Activated CD4-positive, alpha-beta T cell treated with anti-CD3 and anti-CD28 coated beads for 36 hours (primary cell): ENCODE results near the gene TEX35. TPM values are rescaled to one million over a fixed set of nuclear protein-coding genes. Genes with fewer than 3 reads are reported as not detected.
"Not testable (repeated sequence)": the region's sequence is repeated elsewhere in the genome, so short reads cannot be mapped to it uniquely, and the experiment has no call there.

Experiments
- ATAC-seq: fragments of 200-7000 bp; cut with Tn5 transposase; one replicate; pipeline ENCODE4 v1.10.0; 2021; ENCODE audit warnings: mild to moderate bottlenecking, moderate library complexity
- CTCF ChIA-PET: fragments of 350-600 bp; sonication (Branson Sonifier 250); formaldehyde crosslinking; loops from one replicate; lab custom pipeline; 2021; ENCODE audit warnings: antibody characterized with exemption; lab: Charles Lee
- POLR2A ChIA-PET: fragments of 350-600 bp; sonication (Branson Sonifier 250); formaldehyde crosslinking; loops from one replicate; lab custom pipeline; 2021; ENCODE audit warnings: antibody characterized with exemption, inconsistent platforms; lab: Charles Lee
- DNase-seq: peaks from one replicate; pipeline ENCODE4 v3.0.0-alpha.2; 2020
- H3K27ac Mint-ChIP-seq: one replicate; pipeline ENCODE4 v1.8.0; 2021; ENCODE audit warnings: mixed read lengths
- H3K27me3 Mint-ChIP-seq: one replicate; pipeline ENCODE4 v1.8.0; 2021; ENCODE audit warnings: mixed read lengths
- H3K36me3 Mint-ChIP-seq: one replicate; pipeline ENCODE4 v1.8.0; 2021; ENCODE audit warnings: low read depth, mixed read lengths
- H3K4me1 Mint-ChIP-seq: one replicate; pipeline ENCODE4 v1.8.0; 2021; ENCODE audit warnings: mixed read lengths
- H3K4me3 Mint-ChIP-seq: one replicate; pipeline ENCODE4 v1.8.0; 2021; ENCODE audit warnings: mild to moderate bottlenecking, moderate library complexity, mixed read lengths
- H3K9me3 Mint-ChIP-seq: one replicate; pipeline ENCODE4 v1.8.0; 2021; ENCODE audit warnings: low read depth, mixed read lengths
- intact Hi-C, 2 experiments: fragments of 100-400 bp; cut with DNase I in 1 of 2; cut with micrococcal nuclease in 1 of 2; formaldehyde crosslinking; loops; one replicate each; pipeline versions ENCODE4 v1.14.2 to v1.15.1; 2022 to 2024; cut with DNase I, micrococcal nuclease
- total RNA-seq, 2 experiments: library from RNA; stranded (reverse); gene quantifications; one replicate each; pipeline ENCODE4 v1.2.3, GENCODE V29; 2021

TEX35 gene
- total RNA-seq, 2 experiments from 2014 or later, result not detected

DNA sequence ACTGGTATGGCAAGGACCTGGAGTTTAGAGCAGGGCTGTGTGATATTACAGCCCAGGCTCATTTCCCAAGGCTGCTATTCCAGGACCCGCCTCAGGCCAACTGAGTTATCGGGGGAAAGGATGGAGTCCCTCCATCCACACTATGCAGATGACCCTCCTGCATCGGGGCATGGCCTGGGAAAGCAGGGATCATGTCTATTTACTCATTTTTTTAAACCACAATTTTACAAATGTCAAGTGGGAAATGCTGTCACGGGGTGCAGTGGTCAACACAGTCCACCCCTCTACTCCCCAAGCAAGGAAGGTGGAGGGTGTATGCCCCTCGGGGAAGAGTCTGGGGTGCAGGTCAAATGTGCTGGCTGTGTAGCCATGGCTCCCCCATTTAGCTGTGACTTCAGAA is 10.1 kb upstream of the TEX35 start:
- intact Hi-C loops, result loop anchor here in 1 of 2 experiments (5.0 kb wide), 1 partner anchor 136 kb away; no protein-coding TSS in a partner anchor
- Mint-ChIP-seq H3K4me1 (no peaks in the 10 kb centered on the region), H3K4me3 (no peak overlapping the region), H3K27ac (no peak overlapping the region), H3K9me3 (no peaks in the 10 kb centered on the region), H3K36me3 (no peaks in the 10 kb centered on the region), H3K27me3 (peaks cover 2% of the 10 kb centered on the region)
- ATAC-seq, result no peak
- DNase-seq, result no peak
- ChIA-PET POLR2A (no interaction called here), CTCF (interaction anchor here (0.9 to 1.4 kb wide), 3 partner anchors 8 to 191 kb away, joined by 3 to 4 read pairs (median 3); no protein-coding TSS in a partner anchor)

DNA sequence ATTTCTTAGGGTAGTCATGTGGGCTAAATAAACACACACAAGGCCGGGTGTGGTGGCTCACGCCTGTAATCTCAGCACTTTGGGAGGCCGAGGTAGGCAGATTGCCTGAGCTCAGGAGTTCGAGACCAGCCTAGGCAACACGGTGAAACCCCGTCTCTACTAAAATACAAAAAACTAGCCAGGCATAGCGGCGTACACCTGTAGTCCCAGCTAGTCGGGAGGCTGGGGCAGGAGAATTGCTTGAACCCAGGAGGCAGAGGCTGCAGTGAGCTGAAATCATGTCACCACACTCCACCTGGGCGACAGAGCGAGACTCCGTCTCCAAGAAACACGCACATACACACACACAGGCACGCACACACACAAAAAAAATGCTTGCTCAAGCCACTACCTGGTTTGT is 9.6 kb upstream of the TEX35 start:
- intact Hi-C loops, result loop anchor here in 1 of 2 experiments (5.0 kb wide), 1 partner anchor 136 kb away; no protein-coding TSS in a partner anchor
- H3K4me3 Mint-ChIP-seq, H3K27ac Mint-ChIP-seq, DNase-seq, H3K36me3 Mint-ChIP-seq, ATAC-seq, POLR2A ChIA-PET, H3K4me1 Mint-ChIP-seq, H3K27me3 Mint-ChIP-seq, H3K9me3 Mint-ChIP-seq: not testable (repeated sequence)
- CTCF ChIA-PET, result interaction anchor here (1.1 kb wide), 1 partner anchor 191 kb away, joined by 3 read pairs; no protein-coding TSS in a partner anchor

DNA sequence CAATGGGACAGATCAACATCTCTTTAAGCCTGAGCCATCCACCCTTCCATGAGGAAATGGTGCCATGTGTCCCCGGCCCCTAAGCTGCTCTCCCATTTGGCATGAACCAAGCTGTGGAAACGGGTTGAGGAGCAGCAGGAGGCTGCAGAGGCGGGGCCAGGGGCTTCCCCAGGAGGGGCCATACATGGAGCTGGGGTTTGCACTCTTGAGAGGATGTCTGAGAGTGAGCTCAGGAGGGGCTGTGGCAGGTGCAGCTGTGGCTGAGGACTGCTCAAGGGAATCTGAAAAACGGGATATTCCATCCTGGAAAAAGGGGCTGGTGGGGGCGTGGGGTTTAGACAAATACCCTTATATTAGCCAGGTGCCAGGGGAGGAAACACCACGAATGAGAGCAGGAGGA is 9.1 kb upstream of the TEX35 start:
- Mint-ChIP-seq H3K27me3 (peaks cover 2% of the 10 kb centered on the region), H3K9me3 (no peaks in the 10 kb centered on the region), H3K36me3 (no peaks in the 10 kb centered on the region), H3K4me3 (no peak overlapping the region), H3K4me1 (no peaks in the 10 kb centered on the region), H3K27ac (no peak overlapping the region)
- CTCF ChIA-PET, result interaction anchor here (1.1 kb wide), 1 partner anchor 192 kb away, joined by 3 read pairs; no protein-coding TSS in a partner anchor
- intact Hi-C loops, result loop anchor here in 1 of 2 experiments (5.0 kb wide), 1 partner anchor 137 kb away; no protein-coding TSS in a partner anchor
- POLR2A ChIA-PET, result no interaction called here
- no peak for ATAC-seq
- DNase-seq, result no peak

DNA sequence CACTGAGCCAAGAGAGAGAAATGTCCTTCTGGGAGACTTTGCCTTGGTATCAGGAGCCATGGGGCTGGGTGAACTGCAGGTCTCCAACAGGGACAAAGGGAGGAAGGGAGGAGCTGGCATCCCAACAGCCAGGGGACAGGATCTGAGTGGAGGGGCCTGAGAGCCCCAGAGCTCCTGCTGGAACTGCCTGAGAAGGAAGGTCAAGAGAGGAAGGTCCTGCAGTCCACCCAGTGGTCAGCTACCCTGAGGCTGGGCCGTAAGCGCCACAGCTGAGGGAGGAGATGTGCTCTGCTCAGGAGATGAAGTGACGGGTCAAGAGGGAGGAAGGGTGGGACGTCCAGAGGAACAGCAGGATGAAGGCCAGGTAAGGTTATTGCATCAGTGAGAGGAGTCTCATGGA is 8.6 kb upstream of the TEX35 start:
- Mint-ChIP-seq H3K27ac (no peak overlapping the region), H3K36me3 (no peaks in the 10 kb centered on the region), H3K4me3 (no peak overlapping the region), H3K4me1 (no peaks in the 10 kb centered on the region), H3K9me3 (no peaks in the 10 kb centered on the region), H3K27me3 (peaks cover 2% of the 10 kb centered on the region)
- ChIA-PET CTCF (no interaction called here), POLR2A (no interaction called here)
- DNase-seq (no peak), ATAC-seq (no peak)
- intact Hi-C loops, result loop anchor here in 1 of 2 experiments (5.0 kb wide), 1 partner anchor 137 kb away; no protein-coding TSS in a partner anchor

DNA sequence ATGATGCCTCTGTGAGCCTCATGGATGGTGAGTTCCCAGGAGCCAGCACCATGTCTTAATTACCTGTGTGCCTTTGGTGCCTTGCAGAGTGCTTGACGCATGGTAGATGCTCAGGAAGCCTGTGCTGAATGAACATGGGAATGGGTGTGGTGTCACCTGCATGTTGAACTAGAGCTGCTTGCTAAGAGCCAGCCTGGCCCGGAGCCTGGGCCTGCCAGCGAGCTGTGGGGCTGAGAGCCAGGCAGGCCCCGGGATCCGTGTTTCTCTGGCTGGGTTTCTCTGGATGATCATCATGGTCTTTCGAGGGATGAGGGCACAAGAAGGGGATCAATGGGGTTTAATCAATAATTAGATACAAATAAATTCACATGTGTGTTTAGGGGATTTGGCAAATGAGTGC is 6.7 kb upstream of the TEX35 start:
- H3K27me3 Mint-ChIP-seq, result peaks cover 2% of the 10 kb centered on the region
- POLR2A ChIA-PET, result no interaction called here
- CTCF ChIA-PET, result interaction anchor here (0.6 to 0.9 kb wide), 2 partner anchors 22 to 79 kb away, joined by 3 read pairs; no protein-coding TSS in a partner anchor
- no peak overlapping the region for H3K27ac Mint-ChIP-seq
- intact Hi-C loops, result no loop called here
- ATAC-seq (no peak), DNase-seq (no peak)
- no peak overlapping the region for H3K4me3 Mint-ChIP-seq
- no peaks in the 10 kb centered on the region for H3K36me3 Mint-ChIP-seq
- no peaks in the 10 kb centered on the region for H3K9me3 Mint-ChIP-seq
- no peaks in the 10 kb centered on the region for H3K4me1 Mint-ChIP-seq

DNA sequence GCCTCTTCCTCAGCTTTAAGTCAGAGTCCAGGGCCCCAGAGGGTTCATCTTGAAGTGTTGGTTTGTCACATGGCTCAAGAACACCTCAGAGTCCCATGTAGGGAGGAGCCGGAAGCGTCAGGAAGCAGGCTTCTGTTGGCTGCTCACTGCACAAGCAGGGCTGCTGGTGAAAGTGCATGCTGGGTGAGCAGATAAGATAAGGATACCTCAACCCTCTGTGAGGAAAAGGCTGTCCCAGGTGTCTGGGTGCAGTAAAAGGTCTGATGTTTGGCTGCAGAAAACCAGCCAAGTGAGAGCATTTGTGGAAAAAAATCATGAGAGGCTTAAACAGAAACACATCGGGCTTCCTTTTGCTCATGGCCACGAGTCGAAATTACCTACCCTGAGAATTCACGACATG is 6.2 kb upstream of the TEX35 start:
- peaks cover 2% of the 10 kb centered on the region for H3K27me3 Mint-ChIP-seq
- no peaks in the 10 kb centered on the region for H3K4me1 Mint-ChIP-seq
- no peaks in the 10 kb centered on the region for H3K9me3 Mint-ChIP-seq
- POLR2A ChIA-PET, result no interaction called here
- H3K4me3 Mint-ChIP-seq, result no peak overlapping the region
- intact Hi-C loops, result no loop called here
- CTCF ChIA-PET, result no interaction called here
- H3K36me3 Mint-ChIP-seq, result no peaks in the 10 kb centered on the region
- no peak for DNase-seq
- ATAC-seq, result no peak
- no peak overlapping the region for H3K27ac Mint-ChIP-seq

DNA sequence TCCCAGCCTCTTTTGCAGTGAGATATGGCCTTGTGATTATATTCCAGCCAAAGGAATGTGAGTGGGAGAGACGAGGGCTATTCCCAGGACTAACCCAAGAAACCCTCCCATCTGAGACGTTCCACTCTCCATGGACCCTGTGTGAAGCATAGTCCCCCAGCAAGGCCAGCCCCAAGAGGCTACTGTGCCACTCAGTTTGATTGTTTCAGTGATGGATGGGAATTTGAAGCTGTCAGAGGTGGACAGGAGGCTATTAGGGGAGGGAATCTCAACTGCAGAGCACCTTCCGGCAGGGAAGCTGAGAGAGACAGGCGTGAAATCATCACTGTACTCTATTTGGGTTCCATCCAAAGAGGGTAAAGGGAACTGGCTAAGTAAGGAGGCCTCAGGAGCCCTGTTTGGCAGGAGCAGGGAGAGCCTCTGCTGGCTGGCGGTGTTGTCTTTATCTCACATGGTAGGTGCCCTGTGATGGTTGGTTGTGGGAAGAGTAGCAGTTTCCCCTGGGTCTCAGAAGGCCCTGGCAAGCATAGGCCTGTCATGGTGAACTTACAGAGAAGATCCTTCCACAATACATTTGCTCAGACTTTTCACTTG is 3.4 kb upstream of the TEX35 start:
- Mint-ChIP-seq H3K9me3 (no peaks in the 10 kb centered on the region), H3K4me1 (no peaks in the 10 kb centered on the region), H3K36me3 (no peaks in the 10 kb centered on the region), H3K4me3 (no peak overlapping the region), H3K27ac (no peak overlapping the region), H3K27me3 (no peaks in the 10 kb centered on the region)
- CTCF ChIA-PET, result no interaction called here
- DNase-seq, result no peak
- ATAC-seq, result no peak
- intact Hi-C loops, result no loop called here
- POLR2A ChIA-PET, result no interaction called here

DNA sequence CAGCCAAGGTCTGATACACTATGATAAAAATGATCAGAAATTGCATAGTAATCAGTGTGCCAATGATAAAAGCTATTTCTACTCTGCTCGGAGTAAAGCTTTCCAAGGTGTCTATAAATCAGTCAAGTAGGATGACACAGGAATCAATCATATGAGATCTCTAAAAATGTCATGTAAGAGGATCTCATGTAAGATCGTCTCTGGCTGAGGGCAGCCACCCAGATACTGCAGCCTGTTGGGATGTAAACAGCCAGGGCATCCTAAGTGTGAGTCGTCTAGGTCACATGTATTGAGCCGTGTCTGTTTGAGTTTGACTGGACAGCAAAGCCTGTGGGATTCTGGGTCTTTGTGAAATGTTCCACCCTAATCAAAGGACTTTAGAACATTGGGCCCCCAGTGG is 2.8 kb upstream of the TEX35 start:
- ChIA-PET POLR2A (no interaction called here), CTCF (no interaction called here)
- Mint-ChIP-seq H3K27ac (no peak overlapping the region), H3K9me3 (no peaks in the 10 kb centered on the region), H3K36me3 (no peaks in the 10 kb centered on the region), H3K27me3 (no peaks in the 10 kb centered on the region), H3K4me1 (no peaks in the 10 kb centered on the region), H3K4me3 (no peak overlapping the region)
- no peak for DNase-seq
- intact Hi-C loops, result no loop called here
- ATAC-seq, result no peak

DNA sequence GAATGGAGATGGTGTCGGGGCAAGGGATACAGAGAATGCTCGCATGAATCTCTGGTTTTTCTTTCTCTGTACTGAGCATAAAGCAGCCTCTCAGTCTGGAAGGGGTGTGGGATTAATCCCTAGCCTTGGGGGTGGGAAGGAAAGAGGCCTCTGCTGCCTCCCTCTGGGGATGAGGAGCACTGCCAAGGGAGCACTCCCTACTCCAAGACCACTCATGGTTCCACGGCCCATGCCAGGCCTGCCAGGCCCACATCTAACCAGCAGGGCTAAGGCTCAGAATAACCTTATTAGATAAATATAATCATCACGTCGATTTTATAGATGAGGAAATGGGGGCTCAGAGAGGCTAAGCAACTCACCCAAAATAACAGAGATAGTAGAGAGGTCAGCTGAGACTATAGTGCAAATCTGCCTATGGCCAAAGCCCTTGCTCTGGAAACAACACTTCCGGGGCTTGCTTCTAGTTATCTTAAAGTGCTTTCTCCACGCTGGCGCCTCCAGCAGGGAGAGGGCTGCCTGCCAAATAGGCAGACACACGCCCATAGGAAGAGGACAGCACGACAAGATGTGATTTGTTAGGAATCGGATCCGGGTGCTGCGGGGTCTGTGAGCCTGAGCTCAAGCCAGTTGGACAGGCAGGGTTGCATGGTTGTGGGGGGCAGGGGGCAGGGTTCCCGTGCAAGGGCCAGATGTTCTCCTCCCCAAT is 522 bp downstream of the TEX35 start:
- POLR2A ChIA-PET, result no interaction called here
- Mint-ChIP-seq H3K27me3 (no peaks in the 10 kb centered on the region), H3K36me3 (no peaks in the 10 kb centered on the region), H3K9me3 (no peaks in the 10 kb centered on the region), H3K4me1 (no peaks in the 10 kb centered on the region), H3K27ac (no peak overlapping the region), H3K4me3 (no peak overlapping the region)
- CTCF ChIA-PET, result no interaction called here
- intact Hi-C loops, result no loop called here
- DNase-seq (no peak), ATAC-seq (no peak)

DNA sequence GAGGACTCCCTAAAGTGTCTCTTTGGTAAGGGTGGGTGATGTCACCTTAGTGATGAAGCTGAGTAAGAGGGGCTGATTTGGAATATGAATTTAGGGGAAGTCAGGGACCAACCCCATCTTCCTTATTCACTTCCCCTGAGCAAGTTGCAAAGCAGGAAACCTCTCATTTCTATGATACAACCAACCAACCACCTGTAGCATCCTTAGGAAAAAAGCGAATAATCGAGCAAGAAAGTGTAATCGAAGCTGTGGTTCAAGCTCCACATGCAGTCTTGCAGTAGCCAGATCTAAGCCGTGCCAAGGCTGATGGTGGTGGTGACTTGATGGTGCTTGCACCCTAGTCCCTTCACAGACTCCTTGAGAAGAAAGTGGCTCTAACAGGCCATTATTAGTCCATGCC is 3.2 kb downstream of the TEX35 start:
- no peak for ATAC-seq
- Mint-ChIP-seq H3K4me1 (no peaks in the 10 kb centered on the region), H3K4me3 (no peak overlapping the region), H3K36me3 (no peaks in the 10 kb centered on the region), H3K27ac (no peak overlapping the region), H3K27me3 (no peaks in the 10 kb centered on the region), H3K9me3 (no peaks in the 10 kb centered on the region)
- DNase-seq, result no peak
- intact Hi-C loops, result no loop called here
- CTCF ChIA-PET, result interaction anchor here (1.3 kb wide), 1 partner anchor 14 kb away, joined by 3 read pairs; no protein-coding TSS in a partner anchor
- POLR2A ChIA-PET, result no interaction called here

DNA sequence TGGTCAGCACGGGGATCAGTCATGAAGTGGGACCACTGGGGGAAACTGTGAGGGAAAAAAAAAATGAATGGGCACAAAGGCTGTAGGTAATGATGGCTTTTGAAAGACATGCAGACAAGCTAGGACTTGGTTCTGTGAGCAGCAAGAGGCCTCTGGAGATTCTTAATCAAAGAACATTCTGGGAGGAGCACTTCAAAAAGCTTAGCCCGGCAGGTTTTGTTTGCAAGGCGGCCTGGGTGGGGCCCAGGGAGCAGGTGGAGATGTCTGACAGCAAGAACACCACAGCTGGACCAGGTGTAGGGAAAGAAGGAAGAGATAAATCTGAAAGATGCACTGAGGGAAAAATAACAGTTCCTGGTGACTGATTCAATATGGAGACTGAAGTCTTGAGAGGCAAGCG is 6.0 kb downstream of the TEX35 start:
- intact Hi-C loops, result no loop called here
- no peaks in the 10 kb centered on the region for H3K36me3 Mint-ChIP-seq
- ATAC-seq, result no peak
- H3K9me3 Mint-ChIP-seq, result no peaks in the 10 kb centered on the region
- no peak overlapping the region for H3K4me3 Mint-ChIP-seq
- H3K27ac Mint-ChIP-seq, result no peak overlapping the region
- H3K27me3 Mint-ChIP-seq, result no peaks in the 10 kb centered on the region
- POLR2A ChIA-PET, result no interaction called here
- H3K4me1 Mint-ChIP-seq, result no peaks in the 10 kb centered on the region
- CTCF ChIA-PET, result interaction anchor here (1.4 kb wide), 1 partner anchor 10 kb away, joined by 5 read pairs; no protein-coding TSS in a partner anchor
- no peak for DNase-seq

DNA sequence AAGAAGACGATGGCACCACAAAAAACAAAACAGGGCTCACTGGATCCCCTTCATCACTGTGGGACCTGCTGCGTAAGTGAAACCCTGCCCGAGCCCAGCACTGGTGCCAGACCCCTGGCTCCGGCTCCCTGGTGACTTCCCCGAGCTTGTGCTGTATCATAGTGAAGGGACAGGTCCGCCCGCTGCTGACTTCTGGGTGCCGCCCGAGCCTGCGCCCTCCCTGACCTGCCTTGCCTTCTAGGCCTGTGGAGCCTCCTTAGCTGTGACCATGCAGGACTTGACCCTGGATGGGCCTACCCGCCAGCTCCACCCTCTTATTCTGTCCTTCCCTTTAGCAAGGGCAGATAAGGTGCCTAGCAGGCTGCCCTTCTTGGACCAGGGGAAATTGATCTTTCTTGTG is 7.9 kb downstream of the TEX35 start:
- no peaks in the 10 kb centered on the region for H3K9me3 Mint-ChIP-seq
- H3K4me3 Mint-ChIP-seq, result no peak overlapping the region
- H3K4me1 Mint-ChIP-seq, result no peaks in the 10 kb centered on the region
- ChIA-PET CTCF (no interaction called here), POLR2A (no interaction called here)
- H3K36me3 Mint-ChIP-seq, result no peaks in the 10 kb centered on the region
- DNase-seq (no peak), ATAC-seq (no peak)
- H3K27me3 Mint-ChIP-seq, result no peaks in the 10 kb centered on the region
- H3K27ac Mint-ChIP-seq, result no peak overlapping the region
- intact Hi-C loops, result no loop called here
